Lower leg skin (tissue), 3 donors: ENCODE data around the gene KIF13A.

Source experiments
- CTCF ChIP-seq, 3 donors: fragments of 450-650 bp; IDR thresholded peaks; one replicate each; pipeline ENCODE4 v1.5.1; 2016; ENCODE audit warnings: antibody characterized with exemption in 3 of 3, mild to moderate bottlenecking in 3 of 3, moderate library complexity in 2 of 3
- POLR2A ChIP-seq, 2 donors: fragments of 450-650 bp; IDR thresholded peaks; one replicate each; pipeline ENCODE4 v1.6.1; 2016 to 2017; ENCODE audit warnings: antibody characterized with exemption in 2 of 2, mild to moderate bottlenecking in 1 of 2, moderate library complexity in 1 of 2

GRCh38 chr6:17914651-17915050 lies 72.8 kb downstream of the KIF13A start:
- TF ChIP-seq CTCF (IDR thresholded peaks at IDR 0.05) (no peak), POLR2A (IDR thresholded peaks at IDR 0.05) (no peak)
